GM18873 (cell line): ENCODE data around the gene PEX11G.

Experiments
- ATAC-seq: cut with Tn5 transposase; IDR thresholded peaks from one replicate; pipeline ENCODE4 v1.9.1; 2021; ENCODE audit warnings: mild to moderate bottlenecking, moderate library complexity, moderate number of reproducible peaks; ENCODE audit not compliant: unreplicated experiment, low FRiP score

The PEX11G gene

DNA sequence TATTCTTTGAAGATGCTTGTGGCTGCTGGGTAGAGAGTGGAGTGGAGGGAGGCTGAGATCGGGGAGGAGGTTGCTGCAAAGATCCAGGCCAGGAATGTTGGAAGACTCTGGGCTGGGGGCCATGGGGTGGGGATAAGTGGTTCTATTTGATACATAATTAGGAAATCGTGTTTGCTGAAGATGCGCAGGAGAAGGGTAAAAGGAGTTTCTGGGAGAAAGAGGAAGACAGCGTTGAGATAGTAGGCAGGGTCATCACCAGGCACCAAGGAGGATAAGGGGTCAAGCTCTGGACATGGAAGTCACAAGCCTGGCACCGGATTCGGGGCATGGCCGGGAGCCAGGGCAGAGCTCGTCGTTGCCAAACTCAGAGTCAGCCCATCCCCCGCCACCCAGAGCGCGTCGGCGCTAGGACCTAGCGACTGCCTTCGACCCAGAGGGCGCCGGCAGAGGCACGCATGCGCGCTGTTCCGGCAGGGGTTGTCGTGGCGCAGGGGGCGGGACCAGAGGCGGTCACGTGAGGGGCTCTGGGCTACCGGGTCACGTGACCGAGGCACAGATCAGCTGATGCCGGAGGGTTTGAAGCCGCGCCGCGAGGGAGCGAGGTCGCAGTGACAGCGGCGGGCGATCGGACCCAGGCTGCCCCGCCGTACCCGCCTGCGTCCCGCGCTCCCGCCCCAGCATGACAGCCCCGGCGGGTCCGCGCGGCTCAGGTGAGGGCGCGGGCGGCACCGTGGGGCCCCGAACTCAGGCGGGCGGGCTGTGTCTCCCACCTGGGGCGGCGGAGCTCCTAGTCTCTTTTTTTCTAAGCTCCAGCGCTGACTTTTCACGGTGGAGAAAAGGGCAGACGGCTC is 33.5 kb upstream of the PEX11G start, which contains the start of gene MCOLN1:
Gene MCOLN1, plus strand, starts transcription at position 553 of the 851 bp plus-strand sequence. Its CDS starts 127 bp downstream, at position 680.
- ATAC-seq, result peak; percentile 58

DNA sequence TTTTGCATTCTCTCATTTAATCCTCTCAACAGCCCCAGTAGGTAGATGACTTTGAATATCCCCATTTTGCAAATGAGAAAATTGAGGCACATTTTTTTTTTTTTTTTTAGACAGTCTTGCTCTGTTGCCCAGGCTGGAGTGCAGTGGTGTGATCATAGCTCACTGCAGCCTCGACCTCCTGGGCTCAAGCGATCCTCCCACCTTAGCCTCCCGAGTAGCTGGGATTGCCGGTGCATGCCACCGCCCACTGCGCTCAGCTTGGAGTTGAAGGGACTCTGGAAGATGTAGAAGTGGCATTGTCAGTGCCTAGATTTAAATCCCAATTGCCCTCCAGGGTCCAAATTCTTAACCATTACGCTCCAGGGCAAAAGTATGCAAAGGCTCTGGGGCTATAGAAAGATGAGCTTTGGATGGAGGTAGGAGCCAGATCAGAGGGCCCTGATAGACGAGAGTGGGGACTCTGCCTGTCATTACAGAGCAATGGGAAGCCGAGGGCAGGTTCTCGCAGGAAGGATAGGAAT is 32.8 kb upstream of the PEX11G start:
- no peak for ATAC-seq

DNA sequence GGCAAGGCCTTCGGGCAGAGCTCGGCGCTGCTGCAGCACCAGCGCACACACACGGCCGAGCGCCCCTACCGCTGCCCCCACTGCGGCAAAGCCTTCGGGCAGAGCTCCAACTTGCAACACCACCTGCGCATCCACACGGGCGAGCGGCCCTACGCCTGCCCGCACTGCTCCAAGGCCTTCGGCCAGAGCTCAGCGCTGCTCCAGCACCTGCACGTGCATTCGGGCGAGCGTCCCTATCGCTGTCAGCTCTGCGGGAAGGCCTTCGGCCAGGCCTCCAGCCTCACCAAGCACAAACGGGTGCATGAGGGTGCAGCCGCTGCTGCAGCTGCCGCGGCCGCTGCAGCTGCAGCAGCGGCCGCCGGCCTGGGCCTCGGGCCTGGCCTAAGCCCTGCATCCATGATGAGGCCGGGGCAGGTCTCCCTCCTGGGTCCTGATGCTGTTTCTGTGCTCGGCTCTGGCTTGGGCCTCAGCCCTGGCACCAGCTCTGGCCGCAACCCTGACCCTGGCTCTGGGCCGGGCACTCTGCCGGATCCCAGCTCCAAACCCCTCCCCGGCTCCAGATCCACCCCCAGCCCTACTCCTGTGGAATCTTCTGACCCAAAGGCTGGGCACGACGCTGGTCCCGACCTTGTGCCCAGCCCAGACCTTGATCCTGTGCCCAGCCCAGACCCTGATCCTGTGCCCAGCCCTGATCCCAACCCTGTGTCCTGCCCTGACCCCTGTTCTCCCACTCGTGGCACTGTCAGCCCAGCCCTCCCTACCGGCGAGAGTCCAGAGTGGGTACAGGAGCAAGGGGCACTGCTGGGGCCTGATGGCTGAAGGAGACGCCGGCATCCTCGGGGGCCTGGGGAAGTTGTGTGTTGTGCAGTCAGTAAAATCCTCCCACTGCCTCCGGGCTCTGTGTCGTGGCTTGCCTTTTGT is 31.6 kb upstream of the PEX11G start:
- ATAC-seq, result no peak

DNA sequence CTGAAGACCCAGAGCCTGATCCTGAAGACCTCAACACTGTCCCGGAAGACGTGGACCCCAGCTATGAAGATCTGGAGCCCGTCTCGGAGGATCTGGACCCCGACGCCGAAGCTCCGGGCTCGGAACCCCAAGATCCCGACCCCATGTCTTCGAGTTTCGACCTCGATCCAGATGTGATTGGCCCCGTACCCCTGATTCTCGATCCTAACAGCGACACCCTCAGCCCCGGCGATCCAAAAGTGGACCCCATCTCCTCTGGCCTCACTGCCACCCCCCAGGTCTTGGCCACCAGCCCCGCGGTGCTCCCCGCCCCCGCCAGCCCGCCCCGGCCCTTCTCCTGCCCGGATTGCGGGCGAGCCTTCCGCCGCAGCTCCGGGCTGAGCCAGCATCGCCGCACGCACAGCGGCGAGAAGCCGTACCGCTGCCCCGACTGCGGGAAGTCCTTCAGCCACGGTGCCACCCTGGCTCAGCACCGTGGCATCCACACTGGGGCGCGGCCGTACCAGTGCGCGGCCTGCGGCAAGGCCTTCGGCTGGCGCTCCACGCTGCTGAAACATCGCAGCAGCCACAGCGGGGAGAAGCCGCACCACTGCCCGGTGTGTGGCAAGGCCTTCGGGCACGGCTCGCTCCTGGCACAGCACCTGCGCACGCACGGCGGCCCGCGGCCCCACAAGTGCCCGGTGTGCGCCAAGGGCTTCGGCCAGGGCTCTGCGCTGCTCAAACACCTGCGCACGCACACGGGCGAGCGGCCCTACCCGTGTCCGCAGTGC is 30.7 kb upstream of the PEX11G start:
- no peak for ATAC-seq

- ATAC-seq, result no peak
Measured at GRCh38 chr19:7516878-7517277, 28.0 kb upstream of the PEX11G start.

DNA sequence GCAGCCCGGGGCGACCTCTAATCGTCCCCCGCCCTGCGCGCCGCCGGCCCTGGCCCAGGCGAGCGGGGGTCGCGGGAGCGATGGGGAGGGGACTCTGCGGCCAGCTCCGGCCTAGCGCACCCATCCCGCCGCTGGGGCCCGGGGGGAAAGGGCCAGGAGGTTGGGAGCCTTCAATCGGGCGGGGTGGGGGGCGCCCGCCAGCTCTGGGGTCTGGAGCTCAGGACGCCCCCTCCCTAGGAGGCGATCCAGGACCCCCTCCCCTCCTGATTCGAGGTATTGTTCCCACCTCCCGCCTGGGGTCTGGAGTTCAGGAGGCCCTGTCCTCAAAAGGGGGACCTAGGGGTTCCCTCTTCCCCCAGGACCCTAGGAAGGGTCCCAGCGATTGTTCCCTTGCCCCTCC is 27.5 kb upstream of the PEX11G start:
- no peak for ATAC-seq

DNA sequence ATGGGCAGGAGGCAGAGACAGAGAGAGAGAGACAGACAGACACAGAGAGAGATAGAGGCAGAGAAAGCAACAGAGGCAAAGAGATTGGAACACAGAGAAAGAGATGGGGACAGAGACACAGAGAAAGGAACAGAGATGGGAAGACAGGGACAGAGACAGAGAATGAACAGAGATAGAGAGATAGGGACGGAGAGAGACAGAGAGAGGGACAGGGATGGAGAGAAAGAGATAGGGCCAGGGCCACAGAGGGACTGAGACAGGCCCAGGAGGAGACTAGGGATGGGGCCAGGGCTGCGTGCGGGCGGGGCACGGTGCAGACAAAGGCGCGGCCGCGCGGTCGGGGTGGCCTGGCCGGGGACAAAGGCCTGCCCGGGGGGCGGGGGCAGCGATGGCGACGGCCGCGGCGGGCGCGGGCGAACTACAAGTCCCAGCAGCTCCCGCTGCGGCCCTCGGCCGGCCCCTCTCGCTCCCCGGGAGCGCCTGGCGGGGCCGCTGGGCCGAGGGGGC is 26.9 kb upstream of the PEX11G start, which contains the start of gene ZNF358:
Gene ZNF358, plus strand, starts transcription at position 459 of the 507 bp plus-strand sequence. CDS start 3,140 bp downstream, outside the sequence.
- no peak for ATAC-seq

- no peak for ATAC-seq
Measured at GRCh38 chr19:7515110-7515644, 26.3 kb upstream of the PEX11G start.

- ATAC-seq, result no peak
Measured at GRCh38 chr19:7513809-7514642, 25.2 kb upstream of the PEX11G start.

DNA sequence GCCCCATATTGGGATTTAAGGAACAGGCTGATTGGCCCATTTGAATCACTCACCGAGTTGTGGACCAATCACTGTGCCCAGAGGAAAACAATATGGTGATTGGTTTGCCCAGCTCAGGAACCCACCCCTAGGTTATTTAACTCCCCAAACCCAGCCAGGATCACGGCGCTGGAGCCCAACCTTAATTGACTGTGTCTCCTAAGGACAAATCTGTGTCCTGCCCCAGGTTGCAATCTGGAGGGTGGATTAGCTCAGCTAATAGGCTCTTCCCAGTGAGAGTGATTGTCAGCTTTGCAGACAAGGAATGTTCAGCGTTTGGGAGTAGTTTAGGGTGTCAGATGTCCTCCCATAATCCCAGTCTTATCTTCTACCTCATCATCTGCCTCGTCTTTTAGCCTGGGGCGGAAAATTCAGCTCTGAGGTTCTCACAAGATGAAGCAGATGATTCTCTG is 23.6 kb upstream of the PEX11G start:
- no peak for ATAC-seq

- no peak for ATAC-seq
Measured at GRCh38 chr19:7509625-7510024, 20.8 kb upstream of the PEX11G start.

- ATAC-seq, result no peak
Measured at GRCh38 chr19:7507884-7508283, 19.0 kb upstream of the PEX11G start.

GRCh38 chr19:7506385-7507328 is 17.8 kb upstream of the PEX11G start:
- ATAC-seq, result no peak

GRCh38 chr19:7505682-7506384 is 17.0 kb upstream of the PEX11G start:
- ATAC-seq, result no peak

DNA sequence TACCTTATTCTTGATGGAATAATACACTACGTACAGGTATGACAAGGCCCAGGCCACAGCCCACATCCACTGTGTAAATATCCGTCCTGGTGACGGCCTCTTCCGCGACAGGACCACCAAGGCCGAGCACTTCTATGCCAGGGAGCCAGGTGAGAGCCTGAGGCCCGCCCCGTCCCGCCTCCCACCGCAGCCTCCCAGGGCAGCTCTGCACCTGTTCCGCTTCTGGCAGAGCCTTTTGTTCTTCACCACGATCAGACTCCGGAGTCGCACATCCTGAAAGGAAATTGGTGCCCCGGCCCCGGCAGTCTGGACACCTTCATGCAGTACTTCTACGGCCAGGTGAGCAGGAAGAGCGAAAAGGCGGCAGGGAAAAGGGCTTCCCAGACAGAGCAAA is 16.4 kb upstream of the PEX11G start:
- ATAC-seq, result no peak

DNA sequence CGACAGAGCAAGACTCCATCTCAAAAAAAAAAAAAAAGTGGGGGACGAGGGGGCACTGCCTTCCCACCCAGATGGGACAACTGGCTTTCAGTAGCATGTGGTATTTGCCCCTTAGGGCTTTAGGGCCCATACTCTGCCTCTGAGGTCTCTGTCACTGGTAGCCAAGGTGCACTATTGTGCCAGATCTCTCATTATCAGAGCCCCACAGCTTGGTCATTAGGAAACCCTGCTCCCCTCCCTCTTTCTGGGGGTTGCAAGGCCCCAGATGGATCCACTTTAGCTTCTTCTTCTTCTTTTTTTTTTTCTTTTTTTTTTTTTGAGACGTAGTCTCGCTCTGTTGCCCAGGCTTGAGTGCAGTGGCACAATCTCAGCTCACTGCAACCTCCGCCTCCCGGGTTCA is 15.8 kb upstream of the PEX11G start:
- no peak for ATAC-seq

- ATAC-seq, result no peak
Measured at GRCh38 chr19:7502552-7502951, 13.7 kb upstream of the PEX11G start.
